ENCODE data around the gene NECAB3. TPM values are rescaled to one million over a fixed set of nuclear protein-coding genes. Genes with fewer than 3 reads are reported as not detected.

The NECAB3 gene
- total and polyA plus RNA-seq, 4 donors: 10.5 to 14.8 (median 11.1) TPM

DNA sequence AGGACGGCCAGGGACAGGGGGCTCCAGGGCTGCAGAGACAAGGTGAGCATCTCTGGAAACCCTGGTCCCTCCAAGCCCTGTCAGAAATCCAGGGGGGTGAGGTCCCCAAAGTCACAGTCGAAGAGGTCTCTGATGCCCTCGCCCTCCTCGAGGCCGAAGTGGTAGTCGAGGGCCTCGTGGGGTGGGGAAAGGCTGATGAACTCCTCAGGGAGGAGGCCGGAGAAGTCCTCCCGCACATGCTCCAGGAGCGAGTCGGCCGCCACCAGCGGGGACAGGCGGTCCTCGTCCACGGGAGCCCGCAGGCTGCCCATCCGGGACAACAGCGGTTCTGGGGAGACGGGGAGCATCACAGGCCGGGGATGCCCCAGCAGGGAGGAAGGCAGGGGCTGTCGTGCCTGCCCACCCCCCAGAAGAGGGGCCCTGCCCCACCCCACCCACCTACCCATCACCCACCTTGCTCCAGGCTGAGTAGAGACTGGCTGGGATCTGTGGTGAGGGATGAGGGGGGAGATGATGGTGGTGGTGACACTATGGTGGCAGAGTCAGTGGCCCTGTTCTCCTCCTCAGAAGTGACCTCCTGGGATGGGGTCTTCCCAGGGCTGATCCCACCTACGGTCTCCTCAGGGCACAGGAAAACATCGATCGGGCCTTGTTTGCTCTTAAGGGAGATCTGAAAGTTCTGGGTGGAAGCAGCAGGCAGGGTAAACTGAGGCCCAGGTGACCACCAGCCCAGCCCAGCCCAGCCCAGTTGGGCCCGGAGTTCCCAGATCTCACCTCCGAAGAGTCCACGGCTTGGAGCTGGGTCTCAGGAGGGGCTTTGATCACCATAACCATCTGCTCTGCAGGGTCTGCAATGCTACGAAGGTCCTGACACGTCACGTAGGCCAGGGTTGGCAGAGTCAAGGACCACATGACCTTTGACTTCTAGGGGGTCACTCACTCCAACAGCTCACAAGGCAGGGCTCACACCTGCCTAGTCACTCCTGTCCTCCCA lies 2.7 kb upstream of the NECAB3 start:
- Histone ChIP-seq H3K27me3 (ENCODE audit: control insufficient read depth in 4 of 4, insufficient read depth in 4 of 4, low read length in 3 of 4) (no peaks in the 10 kb centered on the region), H3K36me3 (ENCODE audit: control insufficient read depth in 4 of 4, insufficient read depth in 3 of 4, low read depth in 1 of 4, low read length in 3 of 4) (no peaks in the 10 kb centered on the region), H3K9ac (ENCODE audit: low read depth in 1 of 2, low read length in 2 of 2) (no peak overlapping the region), H3K4me1 (ENCODE audit: control insufficient read depth in 4 of 4, insufficient read depth in 4 of 4, low read length in 3 of 4) (peaks cover 7 to 18% (median 12%) of the 10 kb centered on the region in 4 donors), H3K4me3 (ENCODE audit: low read depth in 1 of 3, low read length in 3 of 3) (no peak overlapping the region), H3K9me3 (ENCODE audit: control insufficient read depth in 4 of 4, low read length in 3 of 4) (no peaks in the 10 kb centered on the region), H3K27ac (ENCODE audit: low read depth in 1 of 2, low read length in 2 of 2) (no peak overlapping the region)
- TF ChIP-seq, protein P1, sequence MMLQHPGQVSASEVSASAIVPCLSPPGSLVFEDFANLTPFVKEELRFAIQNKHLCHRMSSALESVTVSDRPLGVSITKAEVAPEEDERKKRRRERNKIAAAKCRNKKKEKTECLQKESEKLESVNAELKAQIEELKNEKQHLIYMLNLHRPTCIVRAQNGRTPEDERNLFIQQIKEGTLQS (IDR thresholded peaks at IDR 0.05): no peak
- no peak for TF ChIP-seq EGR1 (IDR thresholded peaks at IDR 0.05; ENCODE audit: low read depth in 2 of 2)
- TF ChIP-seq HNF4A (conservative IDR thresholded peaks at IDR 0.05): no peak
- no peak for TF ChIP-seq FOXA1 (IDR thresholded peaks at IDR 0.05)
- TF ChIP-seq SP1 (IDR thresholded peaks at IDR 0.05): no peak
- no peak for TF ChIP-seq NR2F2 (IDR thresholded peaks at IDR 0.05)
- TF ChIP-seq FOXA2 (IDR thresholded peaks at IDR 0.05): no peak
- TF ChIP-seq GABPA (IDR thresholded peaks at IDR 0.05 in 1 of 2, conservative IDR thresholded peaks at IDR 0.05 in 1 of 2): no peak
- TF ChIP-seq RAD21 (IDR thresholded peaks at IDR 0.05): no peak
- no peak for TF ChIP-seq TAF1 (conservative IDR thresholded peaks at IDR 0.05)
- TF ChIP-seq, protein P2, sequence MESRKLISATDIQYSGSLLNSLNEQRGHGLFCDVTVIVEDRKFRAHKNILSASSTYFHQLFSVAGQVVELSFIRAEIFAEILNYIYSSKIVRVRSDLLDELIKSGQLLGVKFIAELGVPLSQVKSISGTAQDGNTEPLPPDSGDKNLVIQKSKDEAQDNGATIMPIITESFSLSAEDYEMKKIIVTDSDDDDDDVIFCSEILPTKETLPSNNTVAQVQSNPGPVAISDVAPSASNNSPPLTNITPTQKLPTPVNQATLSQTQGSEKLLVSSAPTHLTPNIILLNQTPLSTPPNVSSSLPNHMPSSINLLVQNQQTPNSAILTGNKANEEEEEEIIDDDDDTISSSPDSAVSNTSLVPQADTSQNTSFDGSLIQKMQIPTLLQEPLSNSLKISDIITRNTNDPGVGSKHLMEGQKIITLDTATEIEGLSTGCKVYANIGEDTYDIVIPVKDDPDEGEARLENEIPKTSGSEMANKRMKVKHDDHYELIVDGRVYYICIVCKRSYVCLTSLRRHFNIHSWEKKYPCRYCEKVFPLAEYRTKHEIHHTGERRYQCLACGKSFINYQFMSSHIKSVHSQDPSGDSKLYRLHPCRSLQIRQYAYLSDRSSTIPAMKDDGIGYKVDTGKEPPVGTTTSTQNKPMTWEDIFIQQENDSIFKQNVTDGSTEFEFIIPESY (IDR thresholded peaks at IDR 0.05): no peak
- no peak for DNase-seq (ENCODE audit: low spot score)
- WGBS: 95% methylated on average over 31 of the region's 31 CpGs

DNA sequence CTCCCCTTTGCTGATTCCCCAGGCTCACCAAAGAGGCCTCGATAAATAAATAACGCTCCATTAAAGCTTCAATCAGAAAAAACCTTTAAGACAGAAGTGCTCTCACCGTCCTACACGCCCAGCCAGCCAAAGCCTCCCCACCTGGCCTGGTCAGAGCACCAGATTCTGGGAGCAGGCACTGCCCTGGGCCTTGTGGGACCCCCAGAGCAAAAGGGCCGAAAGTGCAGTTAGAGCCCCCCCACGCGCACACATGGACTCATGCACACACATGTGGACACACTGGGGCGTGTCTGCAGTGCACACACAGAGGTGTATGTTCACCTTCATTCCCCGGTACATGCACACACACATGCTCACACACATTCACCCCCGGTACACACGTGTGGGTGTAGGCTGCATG lies 1.9 kb upstream of the NECAB3 start:
- WGBS: 95% methylated on average over 11 of the region's 11 CpGs

More for the DNA sequence above, 1.9 kb upstream of the NECAB3 start:
- DNase-seq (ENCODE audit: low spot score): no peak
- no peak overlapping the region for H3K4me3 ChIP-seq (ENCODE audit: low read depth in 1 of 3, low read length in 3 of 3)
- no peaks in the 10 kb centered on the region for H3K9me3 ChIP-seq (ENCODE audit: control insufficient read depth in 4 of 4, low read length in 3 of 4)
- no peak overlapping the region for H3K9ac ChIP-seq (ENCODE audit: low read depth in 1 of 2, low read length in 2 of 2)
- H3K36me3 ChIP-seq (ENCODE audit: control insufficient read depth in 4 of 4, insufficient read depth in 3 of 4, low read depth in 1 of 4, low read length in 3 of 4): no peaks in the 10 kb centered on the region
- no peak for TF ChIP-seq NR2F2 (IDR thresholded peaks at IDR 0.05)
- no peak for TF ChIP-seq FOXA1 (IDR thresholded peaks at IDR 0.05)
- TF ChIP-seq EGR1 (IDR thresholded peaks at IDR 0.05; ENCODE audit: low read depth in 2 of 2): no peak
- no peak for TF ChIP-seq SP1 (IDR thresholded peaks at IDR 0.05)
- no peak for TF ChIP-seq TAF1 (conservative IDR thresholded peaks at IDR 0.05)
- no peak for TF ChIP-seq FOXA2 (IDR thresholded peaks at IDR 0.05)
- TF ChIP-seq, protein P2 (IDR thresholded peaks at IDR 0.05): no peak
- no peak for TF ChIP-seq RAD21 (IDR thresholded peaks at IDR 0.05)
- no peaks in the 10 kb centered on the region for H3K27me3 ChIP-seq (ENCODE audit: control insufficient read depth in 4 of 4, insufficient read depth in 4 of 4, low read length in 3 of 4)
- peaks cover 7 to 20% (median 14%) of the 10 kb centered on the region in 4 donors for H3K4me1 ChIP-seq (ENCODE audit: control insufficient read depth in 4 of 4, insufficient read depth in 4 of 4, low read length in 3 of 4)
- H3K27ac ChIP-seq (ENCODE audit: low read depth in 1 of 2, low read length in 2 of 2): no peak overlapping the region
